CD4-positive, alpha-beta T cell treated with Interleukin-6 at 100 ng/mL for 8 hours (primary cell): ENCODE results near the gene SLC25A22.

Source experiments
- DNase-seq: peaks from one replicate; pipeline ENCODE4 v3.0.0-alpha.2; 2020; ENCODE audit warnings: mixed read lengths, low spot score

SLC25A22 gene

DNA sequence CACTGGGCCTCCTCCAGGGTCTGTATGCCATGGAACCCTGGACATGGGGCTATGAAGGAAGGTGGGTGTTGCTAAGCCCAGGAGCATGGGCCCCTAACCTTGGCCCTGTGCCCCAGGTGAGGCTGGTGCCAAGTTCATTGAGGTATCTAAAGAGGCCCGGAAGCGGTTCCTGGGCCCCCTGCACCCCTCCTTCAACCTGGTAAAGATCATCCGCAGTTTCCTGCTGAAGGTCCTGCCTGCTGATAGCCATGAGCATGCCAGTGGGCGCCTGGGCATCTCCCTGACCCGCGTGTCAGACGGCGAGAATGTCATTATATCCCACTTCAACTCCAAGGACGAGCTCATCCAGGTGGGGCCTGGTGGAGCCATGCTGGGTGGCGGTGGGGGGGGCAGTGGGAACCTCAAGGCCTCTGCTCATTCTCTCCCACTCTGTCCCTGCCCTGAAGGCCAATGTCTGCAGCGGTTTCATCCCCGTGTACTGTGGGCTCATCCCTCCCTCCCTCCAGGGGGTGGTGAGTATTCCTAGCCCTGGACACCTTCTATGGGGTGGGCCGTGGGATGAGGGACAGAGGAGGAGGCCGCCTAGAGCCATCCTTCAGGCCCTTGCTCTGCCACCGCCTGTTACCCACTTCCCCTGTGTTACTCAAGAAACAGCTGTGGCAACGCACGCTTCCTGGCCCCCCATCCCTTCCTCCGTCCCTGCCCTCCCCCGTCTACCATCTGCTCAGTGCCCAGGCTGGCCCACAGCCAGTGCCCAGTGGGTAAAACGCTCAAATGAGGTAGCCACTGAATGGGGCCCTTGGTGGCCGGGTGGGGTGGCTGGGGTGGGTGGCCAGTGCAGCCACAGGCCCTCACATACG lies 23.7 kb upstream of the SLC25A22 start:
- no peak for DNase-seq

DNA sequence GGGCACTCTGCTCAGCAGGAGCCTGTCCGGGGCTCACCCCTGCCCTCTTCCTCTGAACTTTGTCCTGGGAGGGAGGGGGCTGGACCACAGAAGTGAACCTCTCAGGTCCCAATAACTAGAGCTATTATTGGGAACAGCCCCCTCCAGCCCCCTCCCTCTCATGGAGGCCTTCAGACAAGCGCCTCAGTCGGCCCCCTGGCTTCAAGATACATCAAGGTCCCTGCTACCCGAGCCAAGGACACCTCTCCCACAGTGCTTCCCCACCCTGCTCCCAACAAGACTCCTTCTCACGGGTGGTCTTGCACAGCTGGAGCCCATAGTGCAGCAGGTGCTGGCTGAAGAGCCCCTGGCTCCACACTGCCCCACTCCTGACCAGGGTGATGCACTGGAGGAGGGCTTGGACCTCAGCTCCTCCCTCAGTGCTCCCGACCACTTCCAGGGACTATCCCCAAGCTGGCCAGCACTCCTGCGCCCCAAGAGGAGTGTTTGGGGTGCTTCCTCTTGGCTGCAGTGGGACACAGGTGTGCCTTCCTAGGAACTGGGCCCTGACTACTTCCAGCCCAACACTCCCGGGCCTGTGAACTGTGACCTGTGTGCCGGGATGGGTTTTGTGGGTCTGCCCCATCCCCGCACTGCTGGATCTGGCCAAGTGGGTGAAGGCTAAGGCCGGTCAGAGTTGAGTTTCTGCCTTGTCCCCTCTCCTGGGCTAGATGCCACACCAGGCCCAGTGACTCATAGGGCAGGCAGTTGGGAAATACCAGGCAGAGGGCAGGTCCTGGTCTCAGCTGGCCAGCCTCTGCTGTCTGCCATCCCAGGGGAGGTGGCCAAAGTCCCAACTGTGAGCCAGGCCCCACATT lies 22.8 kb upstream of the SLC25A22 start:
- DNase-seq, result no peak

DNA sequence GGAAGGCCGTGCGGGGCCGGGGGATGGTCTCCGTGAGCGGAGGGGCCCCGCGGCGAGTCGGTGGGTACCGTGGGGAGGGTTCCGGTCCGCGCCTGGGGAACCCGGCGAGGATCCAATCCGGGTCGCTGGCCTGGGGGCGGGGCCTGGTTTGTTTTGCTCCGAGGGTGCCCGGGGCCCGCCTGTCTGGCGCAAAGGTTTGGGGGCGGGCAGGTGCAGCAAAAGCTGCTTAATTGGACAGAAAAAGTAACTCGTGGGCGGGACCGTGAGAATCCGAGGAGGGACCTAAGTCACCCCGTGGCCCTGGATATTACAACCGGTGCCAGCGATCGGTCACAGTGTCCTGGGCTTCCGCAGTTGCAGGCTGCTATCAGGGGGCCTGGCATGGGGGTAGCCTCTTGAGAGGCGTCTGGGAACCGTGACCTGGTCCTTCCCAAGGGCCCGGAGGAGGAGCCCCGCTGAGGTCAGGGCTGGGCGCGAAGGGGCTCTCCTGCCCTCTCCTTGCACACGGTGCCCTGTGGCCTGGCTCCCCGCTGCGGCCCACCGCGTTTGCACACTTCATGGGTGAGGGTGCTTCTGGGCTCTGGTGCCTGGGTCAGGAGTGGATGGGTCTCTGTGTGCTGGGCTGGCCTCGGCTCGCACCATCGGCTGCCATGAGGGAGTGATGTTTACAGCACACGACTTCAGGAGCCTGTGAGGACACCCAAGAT lies 22.0 kb upstream of the SLC25A22 start:
- DNase-seq, result peak; percentile 95

DNA sequence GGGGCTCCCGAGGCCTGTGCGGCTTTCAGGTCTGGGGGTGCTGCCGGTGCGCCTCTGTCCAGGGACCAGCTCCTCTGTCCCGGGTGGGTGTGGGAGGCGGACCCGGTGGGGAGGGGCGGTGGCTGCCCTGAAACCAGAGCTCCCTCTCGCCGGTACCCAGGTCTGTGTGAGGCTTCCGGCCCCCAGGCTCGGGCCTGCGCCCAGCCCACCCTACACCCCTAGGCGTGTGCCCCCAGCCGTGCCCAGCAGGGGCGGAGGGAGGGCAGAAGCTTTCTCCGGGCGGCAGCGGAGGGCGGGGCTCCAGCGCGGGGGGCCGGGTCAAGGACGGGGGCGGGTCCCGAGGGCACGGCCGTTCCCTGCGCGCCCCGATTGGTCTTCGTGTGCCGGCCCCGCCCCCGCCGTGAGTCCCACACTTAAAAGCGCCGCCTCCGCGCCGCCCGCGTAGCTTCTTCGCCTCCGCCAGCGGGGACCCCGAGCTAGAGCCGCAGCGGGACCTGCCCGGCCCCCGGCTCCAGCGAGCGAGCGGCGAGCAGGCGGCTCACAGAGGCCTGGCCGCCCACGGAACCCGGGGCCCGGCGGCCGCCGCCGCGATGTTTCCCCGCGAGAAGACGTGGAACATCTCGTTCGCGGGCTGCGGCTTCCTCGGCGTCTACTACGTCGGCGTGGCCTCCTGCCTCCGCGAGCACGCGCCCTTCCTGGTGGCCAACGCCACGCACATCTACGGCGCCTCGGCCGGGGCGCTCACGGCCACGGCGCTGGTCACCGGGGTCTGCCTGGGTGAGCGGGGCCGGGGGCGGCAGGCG lies 21.2 kb upstream of the SLC25A22 start:
- peak; percentile 90 for DNase-seq

DNA sequence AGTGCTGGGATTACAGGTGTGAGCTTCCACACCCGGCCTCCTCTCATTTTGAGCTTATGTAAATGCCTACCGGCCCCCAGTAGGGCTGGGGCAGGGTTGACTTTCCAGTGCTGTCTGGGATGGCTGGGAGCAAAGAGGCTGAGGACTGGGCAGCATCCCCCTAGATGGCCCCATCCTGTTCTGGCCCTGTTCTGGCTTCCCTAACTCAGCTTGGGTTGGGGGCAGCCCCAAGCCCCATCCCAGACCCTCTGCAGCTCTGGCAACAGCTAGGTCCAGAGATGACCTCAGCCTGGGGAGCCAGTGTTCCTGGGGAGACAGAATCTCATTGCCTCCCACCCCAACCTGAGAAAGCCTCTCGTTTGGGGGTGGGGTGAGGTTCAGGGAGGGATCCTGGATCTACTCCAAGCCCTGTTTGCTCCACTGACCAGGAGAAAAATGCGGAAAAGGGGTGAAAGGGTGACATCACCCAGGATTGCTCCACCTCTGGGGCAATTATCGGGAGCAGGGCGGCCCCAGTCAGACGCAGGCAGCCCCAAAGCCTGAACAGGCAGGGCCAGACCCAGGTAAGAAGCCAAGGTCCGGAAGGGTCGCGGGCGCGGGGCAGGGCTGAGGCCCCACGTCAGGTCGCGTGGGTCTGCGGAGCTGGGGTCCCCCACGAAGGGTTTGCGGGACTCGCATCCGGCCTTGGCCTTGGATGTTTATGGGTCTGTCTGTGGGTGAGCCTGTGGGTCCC lies 20.5 kb upstream of the SLC25A22 start, which contains the start of gene PNPLA2:
PNPLA2 (plus strand) TSS at position 519 of the 733 bp plus-strand sequence. CDS start 805 bp downstream, outside the sequence.
- DNase-seq, result no peak

DNA sequence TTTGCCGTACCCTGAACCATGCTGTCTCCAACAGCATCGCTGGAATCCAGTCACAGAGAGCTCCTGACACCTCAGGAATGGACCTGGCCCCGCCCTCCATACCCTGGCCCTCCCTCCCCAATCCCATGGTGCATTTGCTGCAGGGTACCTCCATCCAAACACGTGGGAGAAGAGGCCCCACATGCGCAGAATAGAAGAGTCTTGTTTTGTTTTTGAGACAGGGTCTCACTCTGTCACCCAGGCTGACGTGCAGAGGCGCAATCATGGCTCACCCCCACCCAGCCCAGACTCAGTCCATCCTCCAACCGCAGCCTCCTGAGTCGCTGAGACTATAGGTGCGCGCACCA lies 18.3 kb upstream of the SLC25A22 start:
- no peak for DNase-seq

DNA sequence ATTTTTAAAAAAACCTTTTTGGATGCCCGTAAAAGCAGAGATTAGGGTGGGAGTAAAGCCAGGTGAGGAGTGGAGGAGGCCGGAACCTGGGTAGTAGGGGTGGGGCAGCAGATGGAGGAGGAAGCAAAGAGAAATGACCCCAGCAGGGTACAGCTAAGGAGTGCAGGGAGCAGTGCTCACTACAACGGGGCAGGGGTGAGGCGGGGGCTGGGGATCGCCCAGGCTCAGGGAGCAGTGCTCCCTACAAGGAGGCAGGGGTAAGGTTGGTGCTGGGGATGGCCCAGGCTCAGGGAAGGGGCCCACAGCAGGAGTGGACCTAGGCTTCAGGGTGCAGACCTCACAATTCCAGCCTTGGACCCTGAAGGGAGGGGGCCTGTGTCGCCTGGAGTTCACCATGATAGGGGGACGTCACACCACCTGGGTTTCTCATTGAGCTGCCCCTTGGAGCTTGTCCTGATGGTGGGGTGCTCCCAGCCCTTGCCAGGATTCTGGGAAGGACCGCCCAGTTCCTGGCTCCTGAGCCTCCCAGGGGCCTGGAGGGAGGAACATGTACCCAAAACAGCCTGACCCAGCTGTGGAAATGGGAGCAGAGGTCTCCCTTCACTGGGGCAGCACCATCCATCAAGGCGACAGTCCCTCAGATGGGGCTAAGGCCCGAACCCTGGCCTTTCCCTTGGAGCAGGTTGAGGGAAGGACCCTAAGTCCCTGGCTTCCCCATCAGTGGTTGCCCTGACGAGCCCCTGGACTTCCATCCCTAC lies 17.8 kb upstream of the SLC25A22 start:
- no peak for DNase-seq

DNA sequence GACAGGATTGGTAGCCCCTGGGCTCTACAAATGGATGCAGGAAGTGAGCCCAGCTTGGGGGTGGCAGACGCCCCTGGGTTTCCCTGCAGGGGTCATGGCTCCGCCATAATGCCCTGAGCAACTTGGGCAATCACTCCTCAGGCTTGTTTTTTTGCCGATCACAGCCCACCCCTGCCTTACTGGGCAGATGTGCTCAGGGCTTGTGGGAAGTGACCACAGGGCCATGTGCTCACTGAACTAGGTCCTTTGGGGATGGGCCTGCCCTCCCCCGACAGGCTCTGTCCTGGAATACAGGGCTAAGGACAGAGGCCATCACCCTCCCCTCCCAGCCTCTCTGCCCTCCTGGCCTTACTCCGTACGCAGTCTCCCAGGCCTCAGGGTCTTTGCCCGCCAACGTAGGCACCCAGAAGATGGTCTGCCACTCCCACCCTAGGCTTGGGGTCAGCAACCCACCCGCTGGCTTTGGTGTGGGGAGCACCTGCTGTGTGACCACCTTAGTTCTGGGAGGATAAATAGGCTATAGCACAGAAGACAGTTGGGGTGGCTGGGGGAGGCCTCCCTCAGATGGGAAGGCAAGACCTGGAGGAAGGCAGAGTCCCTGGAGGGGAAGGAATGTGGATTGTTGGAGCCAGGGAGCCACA lies 15.5 kb upstream of the SLC25A22 start:
- DNase-seq, result no peak

DNA sequence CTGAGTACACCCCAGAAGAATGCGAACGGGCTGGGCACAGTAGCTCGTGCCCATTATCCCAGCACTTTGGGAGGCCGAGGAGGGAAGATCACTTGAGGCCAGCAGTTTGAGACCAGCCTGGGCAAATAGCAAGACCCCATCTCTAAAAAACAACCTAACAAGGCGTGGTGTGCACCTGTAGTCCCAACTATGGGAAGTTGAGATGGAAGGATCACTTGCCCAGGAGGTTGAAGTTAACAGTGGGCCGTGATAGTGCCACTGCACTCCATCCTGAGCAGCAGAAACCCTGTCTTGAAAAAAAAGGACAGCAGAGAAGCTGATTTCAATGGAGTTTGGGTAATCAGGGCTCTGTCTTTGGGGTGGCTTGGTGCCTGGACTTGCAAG lies 15.0 kb upstream of the SLC25A22 start:
- DNase-seq, result no peak

DNA sequence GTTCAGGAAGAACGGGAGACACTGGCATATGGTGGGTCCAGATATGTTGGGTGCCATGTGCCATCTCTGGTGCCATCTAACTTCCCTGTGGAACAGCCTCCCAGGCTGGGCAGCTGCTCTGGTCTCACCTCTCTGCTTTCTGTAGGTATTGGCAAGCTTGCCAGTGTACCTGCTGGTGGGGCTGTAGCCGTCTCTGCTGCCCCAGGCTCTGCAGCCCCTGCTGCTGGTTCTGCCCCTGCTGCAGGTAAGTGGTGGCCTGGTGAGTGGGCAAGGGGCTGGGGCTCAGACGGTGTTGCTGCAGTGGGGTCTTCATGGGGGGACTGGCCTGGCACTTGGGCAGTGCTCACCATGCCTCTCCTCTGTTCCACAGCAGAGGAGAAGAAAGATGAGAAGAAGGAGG lies 14.3 kb upstream of the SLC25A22 start:
- DNase-seq, result no peak

DNA sequence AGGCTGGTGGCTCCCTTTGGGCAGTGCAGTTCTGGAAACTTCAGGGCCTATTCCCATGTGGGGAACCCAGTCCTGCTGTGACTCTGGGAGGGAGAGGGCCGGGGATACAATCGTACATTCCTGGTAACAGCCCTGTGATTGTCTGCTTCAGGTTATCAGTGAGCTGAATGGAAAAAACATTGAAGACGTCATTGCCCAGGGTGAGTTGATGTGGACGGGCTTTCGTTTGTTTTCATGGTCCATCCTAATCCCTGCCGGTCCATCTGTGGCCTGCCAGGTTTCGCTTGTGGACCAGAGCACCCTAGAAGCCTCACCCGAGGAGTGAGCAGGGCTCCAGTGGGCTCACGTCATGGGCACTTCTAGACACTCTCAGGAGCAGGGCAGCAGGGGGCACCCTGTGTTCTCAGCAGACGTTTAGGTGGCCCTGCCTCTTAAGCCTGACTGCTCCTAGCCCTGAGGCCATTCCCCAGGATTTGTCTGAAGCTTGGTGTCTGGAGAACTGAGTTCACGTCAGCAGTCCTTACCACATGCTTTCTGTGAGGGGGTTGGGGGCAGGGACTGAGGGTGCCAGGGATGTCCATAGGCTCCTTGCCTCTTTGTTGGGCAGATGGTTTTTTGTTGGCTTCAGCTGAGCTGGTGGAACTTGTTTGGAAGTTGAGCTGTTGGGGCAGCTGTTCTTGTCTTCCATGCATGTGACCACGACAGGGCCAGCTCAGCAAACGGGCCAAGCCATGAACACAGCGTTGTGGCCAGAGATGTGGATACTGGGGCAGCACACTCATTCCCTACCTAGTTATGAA lies 13.6 kb upstream of the SLC25A22 start:
- no peak for DNase-seq

DNA sequence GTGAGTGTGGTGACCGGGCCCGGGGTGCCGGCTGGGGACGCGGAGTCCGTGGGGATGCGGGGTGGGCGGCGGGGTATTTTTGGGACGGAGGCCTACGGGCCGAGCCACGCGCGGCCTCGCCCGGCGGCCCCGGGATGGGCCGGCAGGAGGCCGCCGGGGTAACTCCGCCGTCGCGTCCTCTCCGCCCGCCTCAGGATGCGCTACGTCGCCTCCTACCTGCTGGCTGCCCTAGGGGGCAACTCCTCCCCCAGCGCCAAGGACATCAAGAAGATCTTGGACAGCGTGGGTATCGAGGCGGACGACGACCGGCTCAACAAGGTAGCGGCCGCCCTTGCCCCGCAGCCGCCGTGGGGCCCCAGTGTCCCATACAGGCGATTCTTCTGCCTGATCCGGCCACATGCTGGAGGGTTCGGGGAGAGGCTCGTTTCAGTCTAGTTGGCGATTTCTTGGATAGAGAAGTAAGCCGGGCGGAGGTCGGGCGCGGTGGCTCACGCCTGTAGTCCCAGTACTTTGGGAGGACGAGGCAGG lies 12.0 kb upstream of the SLC25A22 start:
- no peak for DNase-seq

DNA sequence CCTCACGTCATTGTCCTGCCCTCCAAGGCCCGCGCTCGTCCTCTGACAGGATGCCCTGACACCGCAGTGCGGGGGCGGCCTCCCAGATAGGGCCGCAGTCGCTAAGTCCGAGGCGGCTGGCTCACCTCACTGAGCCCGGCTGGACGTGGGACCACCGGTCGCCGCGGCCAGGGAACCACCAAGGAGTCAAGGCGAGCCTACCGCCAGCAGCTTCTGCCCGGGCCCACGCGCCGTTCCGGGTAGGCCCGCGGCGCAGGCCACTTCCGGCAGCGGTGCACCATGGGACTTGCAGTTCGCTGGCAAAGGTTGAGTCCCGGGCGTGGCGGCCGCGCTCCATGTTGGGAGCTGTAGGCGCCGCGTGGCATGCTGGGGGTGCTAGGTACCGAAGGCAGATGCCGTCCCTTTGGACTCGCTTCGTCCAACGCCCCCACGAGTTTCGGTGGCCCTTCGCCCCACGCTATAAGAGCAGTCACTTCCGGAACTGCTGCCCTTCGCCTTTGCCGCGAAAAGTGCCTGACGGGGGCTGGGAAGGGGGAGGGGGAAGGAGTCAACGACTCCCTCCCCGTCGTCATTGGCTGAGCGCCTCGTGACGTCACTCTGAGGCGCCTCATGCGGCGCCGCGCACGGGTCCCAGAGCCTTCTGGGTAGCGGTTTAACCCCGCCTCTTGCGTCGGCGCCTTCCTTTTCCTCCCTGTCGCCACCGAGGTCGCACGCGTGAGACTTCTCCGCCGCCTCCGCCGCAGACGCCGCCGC lies 11.4 kb upstream of the SLC25A22 start, which contains the start of gene RPLP2:
RPLP2 (plus strand) TSS at position 681 of the 753 bp plus-strand sequence. CDS start 268 bp downstream, outside the sequence.
- peak; percentile 96 for DNase-seq

DNA sequence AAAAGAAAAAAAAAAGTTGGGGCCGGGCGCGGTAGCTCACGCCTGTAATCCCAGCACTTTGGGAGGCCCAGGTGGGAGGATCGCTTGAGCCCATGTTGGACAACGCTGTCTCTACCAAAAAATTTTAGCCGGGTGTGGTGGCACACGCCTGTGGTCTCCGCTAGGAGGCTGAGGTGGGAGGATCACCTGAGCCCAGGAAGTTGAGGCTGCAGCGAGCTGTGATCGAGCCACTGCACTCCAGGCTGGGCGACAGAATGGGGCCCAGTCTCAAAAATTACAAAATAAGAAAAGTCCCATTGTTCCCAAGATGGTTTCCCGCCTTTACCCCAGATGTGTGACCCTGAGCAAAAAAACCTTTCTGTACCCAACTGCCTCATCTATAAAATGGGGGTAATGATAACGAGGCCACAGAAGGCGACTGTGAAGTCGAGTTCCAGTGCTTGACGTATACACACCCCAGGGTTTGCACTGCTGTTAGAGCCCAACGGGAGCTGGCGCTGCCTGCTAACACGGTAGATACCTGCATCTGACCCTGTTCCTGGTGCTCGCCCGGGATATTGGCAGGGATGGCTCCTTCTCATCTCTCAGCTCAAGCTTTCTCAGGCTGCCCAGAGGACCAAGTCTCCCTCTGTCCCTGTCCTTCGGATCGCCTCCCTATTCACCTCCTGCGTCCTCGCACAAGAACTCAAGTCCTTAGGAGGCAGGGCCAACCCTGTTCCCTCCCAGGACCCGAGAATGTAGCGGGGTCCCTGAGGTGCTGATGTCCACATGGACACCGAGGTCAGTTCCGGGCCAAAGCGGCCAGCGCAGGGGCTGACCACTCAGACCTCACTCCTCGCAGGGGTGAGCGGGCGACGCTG lies 10.6 kb upstream of the SLC25A22 start:
- DNase-seq, result peak; percentile 33

DNA sequence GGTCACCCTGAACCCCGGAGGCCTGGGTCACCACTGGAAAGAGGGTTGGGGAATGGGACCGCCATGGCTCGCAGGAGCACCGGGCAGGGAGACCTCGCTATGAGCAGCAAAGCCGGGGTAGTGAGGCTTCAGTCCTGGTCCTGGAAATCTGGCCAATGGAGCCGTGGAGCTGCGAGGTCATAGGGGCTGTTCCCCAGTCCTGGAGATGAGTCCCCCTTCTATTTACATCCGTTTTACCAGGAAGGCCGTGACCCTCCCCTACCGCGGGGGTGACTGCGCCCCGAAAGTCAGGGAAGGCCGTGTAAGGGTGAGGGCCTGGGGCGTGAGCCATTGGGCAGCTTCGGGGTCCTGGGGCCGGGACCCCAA lies 6.5 kb upstream of the SLC25A22 start:
- no peak for DNase-seq

DNA sequence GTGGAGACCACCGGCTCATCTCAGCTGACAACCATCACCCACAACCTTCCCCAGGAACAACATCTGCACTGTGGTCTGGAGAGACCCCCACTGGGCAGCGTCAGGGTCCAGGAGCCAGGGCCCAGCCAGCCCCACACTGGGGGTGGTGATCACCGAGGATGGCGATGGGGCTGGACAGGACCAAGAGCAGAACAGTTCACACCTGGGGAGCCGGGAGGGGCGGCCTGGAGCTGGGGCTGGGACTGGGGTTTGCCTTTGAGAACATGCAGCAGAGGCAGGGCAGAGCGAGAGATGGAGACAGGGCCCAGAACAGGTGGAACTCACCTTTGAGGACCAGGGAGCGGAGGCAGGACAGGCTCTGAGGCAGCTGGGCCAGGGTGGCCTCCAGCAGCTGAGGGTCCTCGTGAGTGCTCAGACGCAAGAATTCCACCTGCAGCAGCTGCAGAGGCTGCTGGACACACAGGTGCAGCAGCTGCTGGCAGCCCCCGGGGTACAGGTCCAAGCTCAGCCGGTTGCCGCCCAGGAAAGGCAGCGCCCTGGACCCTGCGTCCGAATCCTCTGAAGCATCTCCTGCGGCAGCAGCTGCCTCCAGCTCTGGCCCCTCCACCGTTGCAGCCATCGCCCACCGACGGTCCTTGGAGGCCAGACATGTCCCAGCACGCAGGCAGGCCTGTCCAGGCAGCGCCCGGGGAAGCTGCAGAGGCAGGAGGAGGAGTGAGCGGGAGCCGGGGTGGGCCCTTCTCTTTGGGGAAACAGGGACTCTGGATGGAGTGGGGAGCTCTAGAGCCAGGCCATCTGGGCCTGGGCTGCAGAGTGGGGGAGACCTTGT lies 5.9 kb upstream of the SLC25A22 start:
- no peak for DNase-seq
